H9 (cell line): ENCODE results near the gene IRF6. TPM values are rescaled to one million over a fixed set of nuclear protein-coding genes. Genes with fewer than 3 reads are reported as not detected.

Experiments
- DNase-seq: peaks from one replicate; pipeline ENCODE4 v3.0.0-alpha.2; 2017
- H2AFZ ChIP-seq: one replicate; pipeline ENCODE4 v1.6.1; 2013; ENCODE audit warnings: mild to moderate bottlenecking, low read length, control low read depth, moderate library complexity
- H2AK5ac ChIP-seq: 2 replicates; pipeline ENCODE4 v1.6.1; 2013; ENCODE audit warnings: low read length, control low read depth, mixed read lengths; ENCODE audit not compliant: insufficient read length
- H2BK120ac ChIP-seq: one replicate; pipeline ENCODE4 v1.6.1; 2013; ENCODE audit warnings: low read depth, mild to moderate bottlenecking, low read length, control low read depth, inconsistent platforms; ENCODE audit not compliant: poor library complexity, severe bottlenecking
- H2BK12ac ChIP-seq: 2 replicates; pipeline ENCODE4 v1.6.1; 2013; ENCODE audit warnings: low read length, control low read depth, mixed read lengths, low read depth; ENCODE audit not compliant: insufficient read length
- H2BK15ac ChIP-seq: 2 replicates; pipeline ENCODE4 v1.6.1; 2013; ENCODE audit warnings: low read depth, low read length, control low read depth
- H2BK20ac ChIP-seq: one replicate; pipeline ENCODE4 v1.6.1; 2013; ENCODE audit warnings: low read depth, mild to moderate bottlenecking, low read length, control low read depth, inconsistent platforms; ENCODE audit not compliant: poor library complexity, severe bottlenecking
- H2BK5ac ChIP-seq: 2 replicates; pipeline ENCODE4 v1.6.1; 2013; ENCODE audit warnings: low read length, control low read depth, mixed read lengths; ENCODE audit not compliant: insufficient read length
- H3K14ac ChIP-seq: 2 replicates; pipeline ENCODE4 v1.6.1; 2013; ENCODE audit warnings: low read length, control low read depth; ENCODE audit not compliant: insufficient read depth
- H3K18ac ChIP-seq: 2 replicates; pipeline ENCODE4 v1.6.1; 2013; ENCODE audit warnings: low read depth, mild to moderate bottlenecking, mixed read lengths, low read length, control low read depth; ENCODE audit not compliant: insufficient read length
- H3K23ac ChIP-seq: 2 replicates; pipeline ENCODE4 v1.6.1; 2013; ENCODE audit warnings: low read length, control low read depth, mixed read lengths, low read depth; ENCODE audit not compliant: insufficient read length
- H3K23me2 ChIP-seq: 2 replicates; pipeline ENCODE4 v1.6.1; 2013; ENCODE audit warnings: low read depth, mild to moderate bottlenecking, mixed read lengths, low read length, control low read depth; ENCODE audit not compliant: insufficient read length, poor library complexity, severe bottlenecking
- H3K27ac ChIP-seq: 2 replicates; pipeline ENCODE4 v1.5.1; 2013; ENCODE audit warnings: low read length, control low read depth, mixed read lengths, low read depth; ENCODE audit not compliant: insufficient read length
- H3K27me3 ChIP-seq: 2 replicates; pipeline ENCODE4 v1.6.1; 2013; ENCODE audit warnings: low read length, control low read depth, inconsistent platforms; ENCODE audit not compliant: insufficient read depth
- H3K4ac ChIP-seq: 2 replicates; pipeline ENCODE4 v1.6.1; 2013; ENCODE audit warnings: low read depth, mild to moderate bottlenecking, control low read depth, inconsistent platforms, low read length, moderate library complexity
- H3K4me1 ChIP-seq: 2 replicates; pipeline ENCODE4 v1.6.1; 2013; ENCODE audit warnings: low read length, control low read depth, inconsistent platforms; ENCODE audit not compliant: insufficient read depth
- H3K4me2 ChIP-seq: 2 replicates; pipeline ENCODE4 v1.6.1; 2013; ENCODE audit warnings: low read length, control low read depth, mixed read lengths; ENCODE audit not compliant: insufficient read length, insufficient read depth
- H3K56ac ChIP-seq: 2 replicates; pipeline ENCODE4 v1.6.1; 2013; ENCODE audit warnings: low read depth, mild to moderate bottlenecking, mixed read lengths, low read length, control low read depth; ENCODE audit not compliant: insufficient read length
- H3K79me1 ChIP-seq: 2 replicates; pipeline ENCODE4 v1.6.1; 2013; ENCODE audit warnings: low read depth, mild to moderate bottlenecking, moderate library complexity, low read length, control low read depth, inconsistent platforms; ENCODE audit not compliant: insufficient read depth, poor library complexity, severe bottlenecking
- H3K79me2 ChIP-seq: 2 replicates; pipeline ENCODE4 v1.6.1; 2013; ENCODE audit warnings: low read length, control low read depth, inconsistent platforms; ENCODE audit not compliant: insufficient read depth
- H3K9ac ChIP-seq: 2 replicates; pipeline ENCODE4 v1.6.1; 2013; ENCODE audit warnings: low read length, control low read depth, mixed read lengths; ENCODE audit not compliant: insufficient read length; ENCODE audit errors: extremely low read depth
- H3K9me3 ChIP-seq: one replicate; pipeline ENCODE4 v1.6.1; 2013; ENCODE audit warnings: low read depth, low read length, inconsistent platforms; ENCODE audit not compliant: control insufficient read depth
- H3T11ph ChIP-seq: one replicate; pipeline ENCODE4 v1.6.1; 2013; ENCODE audit warnings: mild to moderate bottlenecking, low read length, control low read depth, inconsistent platforms
- H4K20me1 ChIP-seq: one replicate; pipeline ENCODE4 v1.6.1; 2013; ENCODE audit not compliant: control insufficient read depth, insufficient read length, insufficient read depth
- H4K5ac ChIP-seq: 2 replicates; pipeline ENCODE4 v1.6.1; 2013; ENCODE audit warnings: low read depth, mild to moderate bottlenecking, mixed read lengths, low read length, control low read depth; ENCODE audit not compliant: insufficient read length
- H4K8ac ChIP-seq: replicated peaks from 2 replicates; pipeline ENCODE4 v1.6.1; 2013; ENCODE audit warnings: low read length, control low read depth, mixed read lengths, low read depth; ENCODE audit not compliant: insufficient read length
- H4K91ac ChIP-seq: 2 replicates; pipeline ENCODE4 v1.6.1; 2013; ENCODE audit warnings: low read depth, mild to moderate bottlenecking, moderate library complexity, mixed read lengths, low read length, control low read depth; ENCODE audit not compliant: insufficient read length
- H3K27ac Mint-ChIP-seq, 3 experiments: 2 replicates in 2 of 3; 3 replicates in 1 of 3; pipeline ENCODE4 v1.8.0; 2020 to 2021; ENCODE audit warnings: mixed read lengths in 3 of 3, mild to moderate bottlenecking in 1 of 3, moderate library complexity in 1 of 3
- H3K27me3 Mint-ChIP-seq: 2 replicates; pipeline ENCODE4 v1.8.0; 2021; ENCODE audit warnings: low read depth, mild to moderate bottlenecking, moderate library complexity, mixed read lengths
- H3K36me3 Mint-ChIP-seq, 3 experiments: 2 replicates in 2 of 3; 3 replicates in 1 of 3; pipeline ENCODE4 v1.8.0; 2020 to 2021; ENCODE audit warnings: low read depth in 3 of 3, mixed read lengths in 3 of 3; ENCODE audit not compliant: insufficient read depth in 1 of 3
- H3K4me1 Mint-ChIP-seq, 2 experiments: 2 replicates each; pipeline ENCODE4 v1.8.0; 2020; ENCODE audit warnings: mixed read lengths in 2 of 2
- H3K4me3 Mint-ChIP-seq, 2 experiments: 2 replicates in 1 of 2; 3 replicates in 1 of 2; pipeline ENCODE4 v1.8.0; 2020 to 2021; ENCODE audit warnings: mild to moderate bottlenecking in 2 of 2, mixed read lengths in 2 of 2, moderate library complexity in 1 of 2
- H3K9me3 Mint-ChIP-seq, 2 experiments: 2 replicates in 1 of 2; 3 replicates in 1 of 2; pipeline ENCODE4 v1.8.0; 2020; ENCODE audit warnings: mild to moderate bottlenecking in 2 of 2, mixed read lengths in 2 of 2, moderate library complexity in 1 of 2
- CTCF ChIP-seq: fragments of 200-600 bp; sonication (generic); conservative IDR thresholded peaks from 3 replicates; pipeline ENCODE4 v1.8.0; 2021; ENCODE audit warnings: antibody characterized with exemption, mild to moderate bottlenecking
- WGBS: extraction: QIAGEN DNeasy Blood & Tissue Kit; methylation state at CpG from one replicate; pipeline ENCODE4 v1.1.7; 2013; ENCODE audit warnings: missing lambda C conversion rate, low lambda C conversion rate, mixed read lengths; ENCODE audit not compliant: insufficient read length; ENCODE audit errors: extremely low coverage; 5-methylcytosine and 5-hydroxymethylcytosine counted together
- total RNA-seq: library from RNA; stranded (reverse); gene quantifications from 2 replicates; pipeline ENCODE4 v1.2.1, GENCODE V29; 2021

The IRF6 gene
- total RNA-seq, 1 experiment from 2014 or later: 7.1 TPM

GRCh38 chr1:209820986-209821385 lies 15.0 kb upstream of the IRF6 start:
- Histone ChIP-seq H3K23me2 (no peaks in the 10 kb centered on the region), H3K18ac (no peak overlapping the region), H2AK5ac (no peak overlapping the region), H3K79me1 (no peaks in the 10 kb centered on the region), H4K91ac (no peak overlapping the region), H3K79me2 (no peaks in the 10 kb centered on the region; the same call in 1 of the 2 replicates), H2BK12ac (no peak overlapping the region), H3K4me2 (no peak overlapping the region), H3K9ac (no peak overlapping the region), H2BK15ac (no peak overlapping the region), H2AFZ (no peak overlapping the region), H3K23ac (no peak overlapping the region), H3K27me3 (no peaks in the 10 kb centered on the region; the same call in 1 of the 2 replicates), H3T11ph (no peak overlapping the region), H3K14ac (no peak overlapping the region), H2BK20ac (no peak overlapping the region), H3K56ac (no peak overlapping the region), H4K8ac (no peak overlapping the region), H2BK5ac (no peak overlapping the region), H3K4me1 (no peaks in the 10 kb centered on the region), H3K9me3 (no peaks in the 10 kb centered on the region), H2BK120ac (no peak overlapping the region), H4K20me1 (no peaks in the 10 kb centered on the region), H3K4ac (no peak overlapping the region), H4K5ac (no peak overlapping the region), H3K27ac (no peak overlapping the region)
- H3K4me3 Mint-ChIP-seq: no peak overlapping the region
- no peak for DNase-seq
- no peaks in the 10 kb centered on the region for H3K9me3 Mint-ChIP-seq
- peaks cover 31% of the 10 kb centered on the region for H3K27me3 Mint-ChIP-seq
- no peak for TF ChIP-seq CTCF
- no peaks in the 10 kb centered on the region for H3K36me3 Mint-ChIP-seq
- peaks cover 6 to 13% of the 10 kb centered on the region in 2 experiments for H3K4me1 Mint-ChIP-seq
- WGBS: no CpG with 5 or more reads among the region's 4 CpGs
- no peak overlapping the region; a peak in 1 of 7 replicates for H3K27ac Mint-ChIP-seq
